GM18867 (cell line): ENCODE measurements around the gene CIC.

Experiments
- ATAC-seq: cut with Tn5 transposase; IDR thresholded peaks from one replicate; pipeline ENCODE4 v1.9.1; 2021; ENCODE audit warnings: mild to moderate bottlenecking, moderate library complexity; ENCODE audit not compliant: unreplicated experiment

The CIC gene

DNA sequence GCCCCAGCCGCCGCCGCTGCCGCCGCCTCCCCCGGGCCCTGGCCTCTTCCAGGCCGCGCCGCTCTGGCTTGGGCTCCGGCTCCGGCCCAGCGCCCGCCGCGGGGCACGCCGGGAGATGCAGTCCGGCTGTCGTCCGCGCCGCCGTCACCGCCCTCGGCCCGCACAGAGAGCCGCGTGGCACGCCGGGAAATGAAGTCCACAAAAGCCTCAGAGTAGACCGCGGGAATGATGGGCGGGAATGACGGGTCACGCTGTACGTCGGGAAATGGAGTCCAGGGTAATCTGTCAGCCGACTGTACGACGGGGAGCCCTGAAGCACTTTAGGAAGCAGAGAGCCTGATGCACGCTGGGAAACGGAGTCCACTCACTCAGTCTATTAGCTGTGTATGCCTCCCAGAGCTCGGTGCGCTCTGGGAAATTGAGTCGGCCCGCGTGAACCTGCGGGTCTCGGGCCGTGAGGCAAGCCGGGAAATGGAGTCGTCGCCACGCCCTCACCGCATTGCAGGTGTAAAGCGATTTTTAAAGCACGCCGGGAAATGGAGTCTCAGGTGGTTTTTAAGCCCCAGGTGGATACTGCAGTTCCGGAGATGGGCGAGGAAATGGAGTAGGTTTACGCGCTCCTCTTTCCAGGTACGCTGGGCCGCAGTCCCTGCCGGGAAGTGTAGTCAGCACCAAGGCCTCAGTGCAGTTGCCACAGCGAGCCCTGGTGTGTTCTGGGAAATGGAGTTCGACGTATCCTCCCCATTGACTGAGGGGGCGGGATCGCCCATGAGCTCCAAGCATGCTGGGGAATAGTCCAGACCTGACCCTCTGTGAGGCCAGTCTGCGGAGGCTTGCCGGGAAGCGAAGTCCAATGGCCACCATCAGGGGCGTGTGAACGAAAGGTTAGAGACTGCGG lies 26.3 kb upstream of the CIC start, which contains the start of gene GSK3A:
Gene GSK3A, minus strand, starts transcription at position 91 of the 898 bp plus-strand sequence. CDS start 137 bp downstream, outside the sequence.
- peak; percentile 64 for ATAC-seq

DNA sequence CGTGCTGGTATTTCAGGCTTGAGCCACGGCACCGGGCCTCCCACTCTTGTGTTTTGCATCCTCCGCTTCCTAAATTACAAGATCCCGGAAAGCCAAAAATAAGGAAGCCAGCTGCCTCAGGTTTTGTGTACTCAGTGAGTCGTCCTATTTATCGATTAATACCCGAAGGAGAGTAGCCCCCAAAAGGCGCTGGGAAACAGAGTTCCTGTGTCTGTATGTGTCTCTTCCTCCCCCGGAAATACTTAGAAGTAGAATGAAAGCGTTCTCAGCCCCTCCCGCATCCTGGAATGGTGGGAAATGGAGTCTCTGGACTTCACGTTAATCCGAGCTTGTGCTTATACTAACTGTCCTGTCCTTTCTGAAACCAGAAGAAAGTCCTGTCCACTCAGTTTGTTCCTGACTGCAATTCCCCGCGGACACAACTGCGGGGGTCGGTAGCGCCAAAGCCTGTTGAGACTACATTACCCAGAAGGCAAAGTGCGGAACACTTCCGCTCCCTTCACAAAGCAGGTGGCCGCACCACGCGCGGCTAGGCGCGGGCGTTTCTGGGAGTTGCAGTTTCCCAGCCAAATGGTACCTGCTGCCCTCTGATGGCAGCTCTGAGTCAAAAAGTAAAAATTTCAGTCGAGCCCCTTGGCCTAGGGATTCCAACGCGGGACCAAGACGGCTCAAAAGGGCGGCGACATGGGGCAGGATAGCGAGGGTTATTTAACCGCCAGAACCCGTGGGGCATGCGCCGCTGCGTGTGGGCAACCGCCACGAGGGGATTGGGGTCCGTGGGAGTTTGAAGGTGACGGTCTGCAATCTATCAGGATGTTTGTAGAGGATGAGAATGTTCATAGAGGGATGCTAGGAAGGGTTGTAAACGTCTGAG lies 24.5 kb upstream of the CIC start:
- ATAC-seq: peak; percentile 33

DNA sequence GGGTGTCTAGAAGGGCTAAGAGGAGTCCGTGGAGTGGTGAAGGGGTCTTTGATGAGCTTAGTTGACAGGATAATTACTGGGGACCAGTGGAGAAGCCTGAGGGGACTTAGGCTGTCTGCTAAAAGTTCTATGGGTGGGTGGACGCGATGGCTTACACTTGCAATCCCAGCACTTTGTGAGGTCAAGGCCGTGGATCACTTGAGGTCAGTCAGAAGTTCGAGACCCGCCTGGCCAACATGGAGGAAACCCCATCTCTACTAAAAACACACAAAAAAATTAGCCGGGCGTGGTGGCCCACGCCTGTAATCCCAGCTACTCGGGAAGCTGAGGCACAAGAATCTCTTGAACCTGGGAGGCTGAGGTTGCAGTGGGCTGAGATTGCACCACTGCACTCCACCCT lies 23.8 kb upstream of the CIC start:
- ATAC-seq: no peak

DNA sequence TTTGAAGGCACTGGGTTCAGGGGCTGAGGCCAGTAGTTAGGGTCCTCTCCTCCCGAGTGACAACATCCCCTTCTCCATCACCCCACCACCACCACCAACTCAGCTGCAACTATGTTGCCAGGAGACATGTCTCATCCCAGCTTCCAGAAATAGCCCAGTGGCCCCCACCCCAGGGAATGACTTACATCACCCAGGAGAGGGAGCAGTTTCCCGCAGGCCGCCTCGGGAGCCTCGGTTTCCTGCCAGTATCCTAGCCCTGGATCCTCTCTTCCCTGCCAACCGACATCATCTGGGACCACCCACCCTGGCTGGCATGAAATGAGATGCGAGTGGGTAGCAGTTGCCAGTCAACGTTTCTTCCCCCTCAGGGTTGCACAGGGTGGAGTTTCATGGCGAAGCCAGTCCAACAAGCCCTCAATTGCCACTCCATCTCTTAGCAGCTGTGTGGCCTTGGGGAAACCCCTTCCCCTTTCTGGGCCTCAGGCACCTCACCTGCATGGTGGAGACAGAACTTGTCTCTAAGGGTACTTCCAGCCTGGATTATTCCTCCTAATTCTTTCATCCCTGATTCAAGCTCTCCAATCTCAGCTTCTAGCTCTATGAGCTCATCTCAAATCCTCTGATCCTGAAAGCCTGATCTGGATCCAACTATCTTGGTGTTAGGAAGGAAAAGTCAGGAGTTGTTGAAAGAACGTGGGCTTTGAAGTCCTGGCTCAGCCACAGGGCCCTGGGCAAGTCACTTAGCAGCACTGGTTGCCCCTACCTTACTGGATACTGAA lies 22.7 kb upstream of the CIC start:
- no peak for ATAC-seq

DNA sequence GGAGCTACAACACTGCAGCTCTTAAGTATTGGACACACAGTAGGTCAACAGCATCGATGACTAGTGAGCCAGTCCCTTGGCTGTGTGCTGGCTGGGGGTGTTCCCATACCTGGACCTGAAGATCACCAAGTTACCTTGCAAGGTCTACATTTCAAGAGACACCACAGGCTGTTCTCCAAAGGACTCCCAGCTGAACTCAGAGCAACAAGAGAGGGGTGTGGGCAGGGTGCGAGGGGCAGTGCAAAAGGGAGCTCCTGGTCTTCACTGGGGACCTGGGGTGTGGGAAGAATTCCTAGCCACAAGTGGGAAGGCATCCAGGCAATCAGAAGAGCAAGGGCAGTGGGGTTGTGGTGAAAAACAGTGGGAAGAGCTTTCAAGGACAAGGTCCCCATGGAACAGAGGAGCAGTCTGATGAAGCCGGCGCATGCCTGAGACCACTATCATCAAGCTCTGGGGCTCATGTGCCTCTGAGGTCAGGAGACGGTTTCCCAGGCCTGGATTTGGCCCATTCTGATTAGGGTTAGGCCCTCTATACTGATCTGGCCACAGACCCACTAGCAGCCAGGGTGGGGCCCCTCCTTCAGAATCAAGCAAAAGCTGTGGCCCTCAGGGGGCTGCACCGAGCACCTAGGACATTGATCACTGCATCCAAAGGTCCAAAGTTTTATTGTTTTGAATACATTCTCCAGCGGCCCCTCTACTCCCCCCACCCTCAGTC lies 22.0 kb upstream of the CIC start:
- ATAC-seq: no peak

DNA sequence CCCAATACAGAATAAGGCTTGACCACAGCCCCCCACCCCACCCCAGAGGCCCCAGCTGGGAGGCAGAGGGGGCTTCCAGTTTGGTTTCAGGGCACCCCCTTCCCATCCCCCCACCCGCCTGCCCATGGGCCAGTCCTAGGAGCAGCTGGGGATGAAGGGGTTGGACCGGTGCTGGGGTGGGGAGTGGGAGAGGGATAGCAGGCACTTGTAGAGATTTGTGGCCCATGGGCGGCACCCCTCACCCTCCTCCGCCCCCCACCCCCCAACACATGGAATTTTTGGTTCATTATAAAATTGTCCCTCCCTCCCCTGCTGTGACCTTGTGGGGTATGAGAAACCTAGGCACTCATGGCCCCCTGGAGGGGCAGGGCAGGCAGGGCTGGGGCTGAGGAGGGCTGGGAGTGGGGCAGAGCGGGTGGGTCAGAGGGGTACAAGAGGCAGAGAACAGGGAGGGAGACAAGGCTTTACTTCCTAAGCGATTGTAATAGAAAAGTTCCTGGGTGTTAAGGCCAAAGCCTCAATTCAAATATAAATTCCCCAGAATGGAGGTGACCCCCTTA lies 21.3 kb upstream of the CIC start:
- ATAC-seq: no peak

DNA sequence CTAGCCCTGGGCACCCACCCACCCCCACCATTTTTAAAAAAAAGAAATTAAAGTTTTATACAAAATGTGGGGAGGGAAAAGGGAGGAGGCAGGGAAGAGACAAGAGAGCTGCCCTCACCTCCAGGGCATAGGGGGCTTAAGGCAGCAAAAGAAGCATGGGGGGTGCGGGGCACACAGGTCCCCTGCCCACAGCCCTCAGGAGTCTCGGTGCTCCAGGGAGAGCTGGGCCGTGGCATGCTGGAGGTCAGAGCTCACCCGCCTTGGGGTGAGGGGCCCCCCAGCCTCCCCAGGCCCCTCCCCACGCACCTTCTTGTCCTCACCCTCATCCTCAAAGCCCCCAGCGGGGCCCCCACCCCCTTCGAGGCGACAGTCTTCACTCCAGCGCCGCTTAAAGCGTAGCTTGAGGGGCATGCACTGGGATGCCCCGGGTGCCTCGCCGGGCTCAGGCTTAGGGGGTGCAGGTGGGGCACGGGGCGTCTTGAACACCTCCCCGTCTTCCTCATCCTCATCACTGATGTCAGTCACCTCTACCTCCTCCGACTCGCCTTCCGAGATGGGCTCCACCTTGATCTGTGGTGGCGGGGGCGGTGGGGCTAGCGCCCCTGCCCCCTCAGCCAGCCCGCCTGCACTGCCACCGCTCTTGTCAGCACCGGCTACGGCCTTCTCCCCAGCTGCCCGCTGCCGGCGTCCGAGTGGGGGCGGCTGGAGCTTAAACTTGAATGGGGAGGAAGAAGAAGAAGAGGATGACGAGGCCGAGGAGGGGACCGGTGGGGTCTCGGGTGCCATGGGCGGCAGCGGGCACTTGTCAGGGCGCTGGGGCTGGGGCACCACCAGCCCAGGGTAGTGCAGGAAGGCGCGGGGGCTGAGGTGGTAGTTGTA lies 20.5 kb upstream of the CIC start:
- ATAC-seq: no peak

DNA sequence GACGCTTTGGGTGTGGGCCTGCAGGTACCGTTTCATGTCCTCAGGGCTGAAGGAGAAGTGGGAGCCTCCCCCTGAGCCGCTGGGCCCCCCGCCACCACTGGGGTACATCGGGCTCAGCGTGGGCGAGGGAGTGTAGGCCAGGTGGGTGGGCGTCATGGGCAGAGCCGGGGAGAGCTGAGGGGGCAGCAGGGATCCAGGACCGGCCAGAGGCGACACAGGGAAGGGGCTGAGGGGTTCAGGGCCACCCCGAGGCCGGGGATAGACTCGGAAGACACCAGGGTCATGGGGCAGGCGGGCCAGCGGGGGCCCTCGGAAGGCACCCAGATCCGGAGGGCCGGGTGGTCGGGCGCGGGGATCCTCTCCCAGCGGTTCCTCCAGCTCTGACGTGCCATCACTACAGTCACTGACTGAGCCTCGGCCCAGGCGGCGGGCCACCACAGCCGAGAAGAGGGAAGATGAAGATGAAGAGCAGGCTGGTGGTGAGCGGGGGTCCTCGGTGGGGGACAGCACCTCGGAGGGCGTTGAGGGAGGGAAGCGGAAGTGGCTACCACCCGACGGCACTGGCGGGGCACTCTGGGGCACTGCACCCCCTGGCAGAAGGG lies 19.8 kb upstream of the CIC start:
- no peak for ATAC-seq

DNA sequence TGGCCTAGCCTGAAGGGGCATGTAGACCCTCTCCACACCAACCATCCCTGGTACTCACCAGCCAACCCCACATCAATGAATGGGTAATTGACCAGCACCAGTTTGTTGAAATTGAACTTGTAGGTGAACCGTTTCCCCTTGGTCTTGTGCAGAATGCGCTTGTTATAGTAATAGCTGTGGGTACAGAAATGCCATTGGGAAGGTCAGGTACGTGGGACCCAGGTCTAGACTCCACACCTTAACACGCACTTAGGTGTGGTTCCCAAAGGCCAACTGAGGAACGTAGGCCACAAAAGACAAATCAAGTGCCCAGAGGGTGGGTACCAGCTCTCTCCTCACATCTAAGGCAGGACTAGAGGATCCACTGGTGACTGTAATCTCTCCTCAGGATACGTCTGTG lies 19.3 kb upstream of the CIC start:
- no peak for ATAC-seq

DNA sequence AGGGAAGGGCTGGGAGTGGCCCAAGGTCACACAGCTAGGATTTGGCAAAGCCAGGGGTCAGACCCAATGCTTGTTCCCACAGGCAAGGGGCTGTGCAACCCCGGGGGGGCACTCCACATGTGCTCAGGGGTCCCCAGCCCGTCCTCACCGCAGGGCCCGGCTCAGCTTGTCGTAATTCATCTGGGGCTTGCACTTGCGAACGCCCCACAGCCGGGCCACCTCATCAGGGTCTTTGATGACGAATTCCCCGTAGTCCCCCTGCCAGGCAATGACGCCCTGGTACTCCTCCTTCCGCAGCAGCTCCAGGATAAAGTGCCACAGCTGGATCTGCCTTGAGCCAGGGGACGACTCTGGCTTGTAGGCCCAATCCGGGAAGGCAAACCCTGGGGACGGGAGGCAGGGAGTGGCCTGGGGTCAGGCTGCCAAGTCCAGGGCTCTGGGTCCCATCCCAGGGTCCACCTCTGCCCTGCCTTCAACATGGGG lies 18.8 kb upstream of the CIC start:
- no peak for ATAC-seq

DNA sequence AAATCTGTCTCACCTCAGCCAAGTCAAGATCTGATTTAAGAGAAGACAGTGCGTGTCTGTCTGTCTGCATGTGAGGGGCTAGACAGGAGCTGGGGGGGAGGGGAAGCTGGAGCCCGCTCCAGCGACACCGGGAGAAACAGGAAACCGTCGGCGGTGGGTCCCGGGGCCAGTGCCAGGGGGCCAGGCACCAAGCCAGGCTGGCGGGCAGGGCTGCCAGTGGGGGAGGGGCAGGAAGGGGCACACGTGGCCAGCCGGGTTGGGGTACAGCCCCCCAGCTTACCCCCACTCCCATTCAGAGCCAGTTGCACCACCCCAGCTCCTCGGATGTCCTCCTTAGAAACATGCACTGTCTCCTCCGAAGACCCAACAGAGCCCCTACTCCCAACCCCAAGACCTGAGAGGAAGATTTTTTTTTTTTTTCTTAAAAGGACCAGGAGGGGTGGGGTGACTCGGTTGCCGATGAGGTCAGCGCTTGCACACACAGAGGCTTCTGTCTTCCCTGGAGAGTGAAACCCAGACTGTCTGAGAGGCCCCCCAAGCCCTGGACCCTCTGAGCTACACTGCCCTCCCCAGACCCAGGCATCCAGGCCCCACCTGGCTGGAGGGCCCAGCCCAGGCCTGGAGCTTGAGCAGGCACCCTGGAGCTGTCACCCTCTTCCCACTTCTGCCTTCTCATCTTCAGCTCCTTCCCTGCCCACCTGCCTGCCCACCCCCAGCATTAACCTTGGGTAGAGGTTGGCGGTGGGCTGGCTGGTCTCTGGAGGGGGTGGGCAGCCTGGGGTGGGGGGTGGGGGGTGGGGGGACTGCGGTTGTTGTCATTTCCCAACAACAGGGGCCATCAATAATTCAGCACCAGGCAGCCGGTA lies 18.2 kb upstream of the CIC start:
- no peak for ATAC-seq

DNA sequence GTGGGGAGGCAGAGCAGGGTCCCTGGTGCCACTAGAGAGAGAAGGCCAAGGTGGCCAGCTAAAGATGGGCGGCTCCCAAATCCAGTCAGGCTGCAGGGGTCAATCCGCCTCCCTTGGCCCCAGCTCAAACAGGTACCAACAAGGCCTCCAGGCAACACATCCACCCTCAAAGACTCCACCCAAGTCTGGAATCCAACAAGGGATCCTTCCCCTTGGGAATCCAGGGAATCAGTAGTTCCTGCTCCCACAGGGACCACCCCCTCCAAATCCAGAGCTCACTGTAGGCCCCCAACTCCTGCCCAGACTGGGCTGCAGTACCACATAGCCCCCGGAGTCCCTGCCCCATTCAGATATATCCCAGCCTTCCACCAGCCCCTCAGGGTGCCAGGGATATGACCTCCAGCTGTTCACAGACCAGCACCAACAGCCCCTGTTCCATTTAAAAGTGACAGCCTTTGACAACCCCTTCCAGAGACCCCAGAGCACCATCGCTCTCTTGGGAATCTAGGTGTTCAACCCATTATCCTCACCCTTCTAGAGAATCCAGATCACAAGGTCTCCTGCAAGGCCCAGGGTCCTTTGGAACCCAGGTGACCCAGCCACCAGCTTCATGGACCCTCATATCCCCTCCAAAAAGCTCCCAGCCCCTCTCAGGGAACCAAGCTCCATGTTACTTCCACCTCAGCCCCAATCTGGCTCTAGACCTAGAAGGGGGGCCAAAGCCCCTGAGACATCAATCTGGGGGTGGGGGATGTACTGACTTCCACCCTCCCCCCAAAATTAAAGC lies 17.3 kb upstream of the CIC start:
- ATAC-seq: no peak

DNA sequence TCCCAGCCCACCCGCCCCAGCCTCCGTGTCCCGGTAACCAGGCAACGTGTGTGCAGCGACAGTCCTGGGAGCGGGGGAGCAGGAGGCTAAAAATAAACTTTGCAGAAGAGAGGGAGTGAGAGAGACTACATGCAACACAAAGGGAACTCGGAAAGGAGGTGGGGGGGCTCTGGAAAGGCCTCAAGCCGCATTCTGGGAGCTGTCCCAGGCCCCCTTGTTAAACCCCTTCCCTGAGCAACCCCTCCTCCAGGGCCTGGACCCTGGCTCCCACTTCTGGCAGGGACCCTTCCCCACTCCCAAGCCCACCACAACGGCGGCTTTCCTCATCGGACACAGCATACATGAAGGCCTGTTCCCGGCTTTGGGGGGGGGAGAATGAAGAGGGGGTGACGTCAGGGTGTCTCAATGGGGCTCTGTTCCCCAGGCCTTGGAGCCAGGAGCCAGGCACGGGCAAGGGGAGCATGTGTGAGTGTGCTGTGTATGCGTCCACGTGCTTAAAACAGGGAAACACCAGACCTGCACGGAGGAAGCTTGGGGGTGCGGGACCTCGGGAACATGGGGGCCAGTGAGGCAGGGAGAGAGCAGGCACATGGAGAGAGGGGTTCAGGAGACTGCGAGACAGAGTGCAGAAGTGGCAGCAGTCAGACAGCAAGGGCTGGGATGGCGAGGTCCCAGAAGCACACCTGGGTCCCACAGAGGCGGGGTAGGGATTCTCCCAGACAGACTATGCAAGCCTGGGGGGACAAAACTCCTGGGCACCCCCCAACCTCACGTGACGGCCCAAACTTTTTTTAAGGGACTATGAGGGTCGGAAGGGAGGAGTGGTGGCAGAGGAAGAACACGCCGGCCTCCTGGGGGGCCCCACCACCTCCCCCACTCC lies 16.4 kb upstream of the CIC start:
- no peak for ATAC-seq

DNA sequence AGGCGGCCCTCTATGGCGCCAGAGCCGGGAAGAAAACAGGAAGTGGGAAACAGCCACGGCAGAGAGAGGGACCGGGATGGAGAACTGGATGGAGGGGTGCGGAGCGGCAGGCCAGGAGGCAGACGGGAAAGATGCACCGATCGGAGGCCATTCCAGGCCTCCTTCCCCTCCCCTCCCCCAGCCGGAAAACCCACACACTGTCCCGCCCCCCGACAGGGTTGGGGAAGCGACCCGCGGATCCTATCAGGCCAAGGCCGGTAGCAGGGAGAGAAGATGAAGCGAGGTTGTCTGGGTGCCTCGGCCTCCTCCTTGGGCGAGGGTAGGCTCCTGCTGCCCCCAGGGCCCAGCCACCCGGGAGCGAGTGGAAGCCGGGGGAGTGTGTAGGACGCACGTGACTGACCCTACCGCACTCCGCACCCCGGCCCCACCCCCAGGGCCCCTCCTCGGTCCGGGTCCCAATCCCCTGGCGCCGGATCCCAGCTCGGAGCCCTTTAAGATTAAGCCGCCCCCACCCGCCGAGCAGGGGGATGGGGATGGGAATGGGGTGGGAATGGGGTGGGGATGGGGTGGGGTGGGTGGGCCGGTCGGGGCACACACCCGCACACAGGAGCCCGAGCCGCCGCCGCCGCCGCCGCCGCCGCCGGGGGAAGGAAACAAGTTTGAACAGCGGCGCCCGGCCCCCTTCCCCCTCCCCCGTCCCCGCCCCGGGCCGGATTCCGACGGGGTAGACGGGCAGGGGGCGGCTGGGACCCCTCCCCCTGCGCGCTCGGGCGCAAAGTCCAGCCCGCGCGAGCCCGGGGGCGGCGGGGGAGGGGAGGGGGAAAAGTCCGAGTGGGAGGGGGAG lies 15.6 kb upstream of the CIC start:
- ATAC-seq: peak; percentile 21
